ENCODE data around the gene TPCN1. TPM values are rescaled to one million over a fixed set of nuclear protein-coding genes. Genes with fewer than 3 reads are reported as not detected.

The TPCN1 gene
- total and polyA plus RNA-seq, 2 of the 13 experiments (the other 11 are each of a cell fraction or from before 2014, with no cell fraction given), result 8.0 to 26.8 TPM

GRCh38 chr12:113293100-113293499, 71.8 kb downstream of the TPCN1 start:
- H3K79me2 ChIP-seq (ENCODE audit: insufficient read depth, low read length), result no peaks in the 10 kb centered on the region
- no peak overlapping the region for H3K9ac ChIP-seq (ENCODE audit: insufficient read depth, low read depth, low read length)
- H3K27ac ChIP-seq (ENCODE audit: extremely low read length, insufficient read depth, low read length), result no peak overlapping the region
- no peaks in the 10 kb centered on the region for H3K9me3 ChIP-seq (ENCODE audit: low read length)
- in situ Hi-C loops (cut with HindIII; ENCODE audit: extremely low pct_ligation_motif_present, low pct_unique_long_range_greater_than_20kb) (no loop called here), intact Hi-C loops (cut with micrococcal nuclease; ENCODE audit: unreplicated experiment) (no loop called here)
- 97% methylated on average over 9 of the region's 10 CpGs for WGBS (ENCODE audit: low lambda C conversion rate)
- peaks cover 11 to 15% of the 10 kb centered on the region in 2 experiments; a peak in 4 of 5 replicates for H3K36me3 ChIP-seq (replicated peaks in 1 of 2; ENCODE audit: control insufficient read depth in 1 of 2, insufficient read depth in 2 of 2, low read length in 2 of 2)
- no TSS peak for BruUV-seq (replicated peaks)
- H2AFZ ChIP-seq (ENCODE audit: low read length), result no peak overlapping the region
- H3K4me2 ChIP-seq (ENCODE audit: low read depth, low read length), result no peak overlapping the region
- POLR2A ChIA-PET, result no interaction called here
- H3K27me3 ChIP-seq (ENCODE audit: control insufficient read depth in 1 of 2, insufficient read depth in 2 of 2, low read length in 2 of 2), result no peaks in the 10 kb centered on the region
- CTCF ChIA-PET (ENCODE audit: low intra/inter-chr PET ratio, low total read pairs), result no interaction called here
- FAIRE-seq (no peak), DNase-seq (ENCODE audit: low spot score) (no peak), ATAC-seq (no peak)
- H3K4me3 ChIP-seq (replicated peaks in 1 of 3; ENCODE audit: insufficient read depth in 1 of 3, low read depth in 2 of 3, low read length in 3 of 3), result no peak overlapping the region
- H3K4me1 ChIP-seq (ENCODE audit: insufficient read depth, low read length), result peaks cover 14% of the 10 kb centered on the region
- H4K20me1 ChIP-seq (ENCODE audit: insufficient read depth, low read length), result no peaks in the 10 kb centered on the region
- TF ChIP-seq, protein P1, sequence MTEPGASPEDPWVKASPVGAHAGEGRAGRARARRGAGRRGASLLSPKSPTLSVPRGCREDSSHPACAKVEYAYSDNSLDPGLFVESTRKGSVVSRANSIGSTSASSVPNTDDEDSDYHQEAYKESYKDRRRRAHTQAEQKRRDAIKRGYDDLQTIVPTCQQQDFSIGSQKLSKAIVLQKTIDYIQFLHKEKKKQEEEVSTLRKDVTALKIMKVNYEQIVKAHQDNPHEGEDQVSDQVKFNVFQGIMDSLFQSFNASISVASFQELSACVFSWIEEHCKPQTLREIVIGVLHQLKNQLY (CRISPR knock-in tag; IDR thresholded peaks at IDR 0.05), result no peak
- TF ChIP-seq, protein P2, sequence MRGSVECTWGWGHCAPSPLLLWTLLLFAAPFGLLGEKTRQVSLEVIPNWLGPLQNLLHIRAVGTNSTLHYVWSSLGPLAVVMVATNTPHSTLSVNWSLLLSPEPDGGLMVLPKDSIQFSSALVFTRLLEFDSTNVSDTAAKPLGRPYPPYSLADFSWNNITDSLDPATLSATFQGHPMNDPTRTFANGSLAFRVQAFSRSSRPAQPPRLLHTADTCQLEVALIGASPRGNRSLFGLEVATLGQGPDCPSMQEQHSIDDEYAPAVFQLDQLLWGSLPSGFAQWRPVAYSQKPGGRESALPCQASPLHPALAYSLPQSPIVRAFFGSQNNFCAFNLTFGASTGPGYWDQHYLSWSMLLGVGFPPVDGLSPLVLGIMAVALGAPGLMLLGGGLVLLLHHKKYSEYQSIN (CRISPR knock-in tag; IDR thresholded peaks at IDR 0.05; ENCODE audit: borderline replicate concordance), result no peak
- TF ChIP-seq THAP7 (CRISPR knock-in tag; IDR thresholded peaks at IDR 0.05), result no peak
- TF ChIP-seq PLRG1 (conservative IDR thresholded peaks at IDR 0.05), result no peak
- TF ChIP-seq, protein P3, sequence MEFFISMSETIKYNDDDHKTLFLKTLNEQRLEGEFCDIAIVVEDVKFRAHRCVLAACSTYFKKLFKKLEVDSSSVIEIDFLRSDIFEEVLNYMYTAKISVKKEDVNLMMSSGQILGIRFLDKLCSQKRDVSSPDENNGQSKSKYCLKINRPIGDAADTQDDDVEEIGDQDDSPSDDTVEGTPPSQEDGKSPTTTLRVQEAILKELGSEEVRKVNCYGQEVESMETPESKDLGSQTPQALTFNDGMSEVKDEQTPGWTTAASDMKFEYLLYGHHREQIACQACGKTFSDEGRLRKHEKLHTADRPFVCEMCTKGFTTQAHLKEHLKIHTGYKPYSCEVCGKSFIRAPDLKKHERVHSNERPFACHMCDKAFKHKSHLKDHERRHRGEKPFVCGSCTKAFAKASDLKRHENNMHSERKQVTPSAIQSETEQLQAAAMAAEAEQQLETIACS (CRISPR knock-in tag; IDR thresholded peaks at IDR 0.05), result no peak
- TF ChIP-seq, protein P4, sequence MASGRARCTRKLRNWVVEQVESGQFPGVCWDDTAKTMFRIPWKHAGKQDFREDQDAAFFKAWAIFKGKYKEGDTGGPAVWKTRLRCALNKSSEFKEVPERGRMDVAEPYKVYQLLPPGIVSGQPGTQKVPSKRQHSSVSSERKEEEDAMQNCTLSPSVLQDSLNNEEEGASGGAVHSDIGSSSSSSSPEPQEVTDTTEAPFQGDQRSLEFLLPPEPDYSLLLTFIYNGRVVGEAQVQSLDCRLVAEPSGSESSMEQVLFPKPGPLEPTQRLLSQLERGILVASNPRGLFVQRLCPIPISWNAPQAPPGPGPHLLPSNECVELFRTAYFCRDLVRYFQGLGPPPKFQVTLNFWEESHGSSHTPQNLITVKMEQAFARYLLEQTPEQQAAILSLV (CRISPR knock-in tag; IDR thresholded peaks at IDR 0.05; ENCODE audit: borderline replicate concordance), result no peak
- TF ChIP-seq ZNF253 (CRISPR knock-in tag; IDR thresholded peaks at IDR 0.05; ENCODE audit: borderline replicate concordance), result no peak
- TF ChIP-seq ZNF501 (CRISPR knock-in tag; IDR thresholded peaks at IDR 0.05), result no peak
- TF ChIP-seq, protein P5, sequence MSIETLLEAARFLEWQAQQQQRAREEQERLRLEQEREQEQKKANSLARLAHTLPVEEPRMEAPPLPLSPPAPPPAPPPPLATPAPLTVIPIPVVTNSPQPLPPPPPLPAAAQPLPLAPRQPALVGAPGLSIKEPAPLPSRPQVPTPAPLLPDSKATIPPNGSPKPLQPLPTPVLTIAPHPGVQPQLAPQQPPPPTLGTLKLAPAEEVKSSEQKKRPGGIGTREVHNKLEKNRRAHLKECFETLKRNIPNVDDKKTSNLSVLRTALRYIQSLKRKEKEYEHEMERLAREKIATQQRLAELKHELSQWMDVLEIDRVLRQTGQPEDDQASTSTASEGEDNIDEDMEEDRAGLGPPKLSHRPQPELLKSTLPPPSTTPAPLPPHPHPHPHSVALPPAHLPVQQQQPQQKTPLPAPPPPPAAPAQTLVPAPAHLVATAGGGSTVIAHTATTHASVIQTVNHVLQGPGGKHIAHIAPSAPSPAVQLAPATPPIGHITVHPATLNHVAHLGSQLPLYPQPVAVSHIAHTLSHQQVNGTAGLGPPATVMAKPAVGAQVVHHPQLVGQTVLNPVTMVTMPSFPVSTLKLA (IDR thresholded peaks at IDR 0.05), result no peak
- no peak for TF ChIP-seq ZNF614 (CRISPR knock-in tag; IDR thresholded peaks at IDR 0.05; ENCODE audit: borderline replicate concordance)
- TF ChIP-seq, protein P6, sequence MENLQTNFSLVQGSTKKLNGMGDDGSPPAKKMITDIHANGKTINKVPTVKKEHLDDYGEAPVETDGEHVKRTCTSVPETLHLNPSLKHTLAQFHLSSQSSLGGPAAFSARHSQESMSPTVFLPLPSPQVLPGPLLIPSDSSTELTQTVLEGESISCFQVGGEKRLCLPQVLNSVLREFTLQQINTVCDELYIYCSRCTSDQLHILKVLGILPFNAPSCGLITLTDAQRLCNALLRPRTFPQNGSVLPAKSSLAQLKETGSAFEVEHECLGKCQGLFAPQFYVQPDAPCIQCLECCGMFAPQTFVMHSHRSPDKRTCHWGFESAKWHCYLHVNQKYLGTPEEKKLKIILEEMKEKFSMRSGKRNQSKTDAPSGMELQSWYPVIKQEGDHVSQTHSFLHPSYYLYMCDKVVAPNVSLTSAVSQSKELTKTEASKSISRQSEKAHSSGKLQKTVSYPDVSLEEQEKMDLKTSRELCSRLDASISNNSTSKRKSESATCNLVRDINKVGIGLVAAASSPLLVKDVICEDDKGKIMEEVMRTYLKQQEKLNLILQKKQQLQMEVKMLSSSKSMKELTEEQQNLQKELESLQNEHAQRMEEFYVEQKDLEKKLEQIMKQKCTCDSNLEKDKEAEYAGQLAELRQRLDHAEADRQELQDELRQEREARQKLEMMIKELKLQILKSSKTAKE (CRISPR knock-in tag; IDR thresholded peaks at IDR 0.05; ENCODE audit: borderline replicate concordance), result no peak
- no peak for TF ChIP-seq HDAC6 (IDR thresholded peaks at IDR 0.05; ENCODE audit: low read depth, low read length)
- TF ChIP-seq, protein P7, sequence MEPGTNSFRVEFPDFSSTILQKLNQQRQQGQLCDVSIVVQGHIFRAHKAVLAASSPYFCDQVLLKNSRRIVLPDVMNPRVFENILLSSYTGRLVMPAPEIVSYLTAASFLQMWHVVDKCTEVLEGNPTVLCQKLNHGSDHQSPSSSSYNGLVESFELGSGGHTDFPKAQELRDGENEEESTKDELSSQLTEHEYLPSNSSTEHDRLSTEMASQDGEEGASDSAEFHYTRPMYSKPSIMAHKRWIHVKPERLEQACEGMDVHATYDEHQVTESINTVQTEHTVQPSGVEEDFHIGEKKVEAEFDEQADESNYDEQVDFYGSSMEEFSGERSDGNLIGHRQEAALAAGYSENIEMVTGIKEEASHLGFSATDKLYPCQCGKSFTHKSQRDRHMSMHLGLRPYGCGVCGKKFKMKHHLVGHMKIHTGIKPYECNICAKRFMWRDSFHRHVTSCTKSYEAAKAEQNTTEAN (CRISPR knock-in tag; conservative IDR thresholded peaks at IDR 0.05), result no peak
- TF ChIP-seq ATM (IDR thresholded peaks at IDR 0.05; ENCODE audit: borderline replicate concordance), result no peak
